AG04450 (cell line): ENCODE results near the gene MEN1. TPM values are rescaled to one million over a fixed set of nuclear protein-coding genes. Genes with fewer than 3 reads are reported as not detected.
A peak's percentile ranks its signal among the peaks of the same experiment; 100 is the strongest.

Experiments used
- CTCF ChIA-PET: fragments of 300-600, 350-600 bp; formaldehyde crosslinking; extraction: SDS; loops from one replicate; lab custom pipeline; 2022; ENCODE audit warnings: antibody characterized with exemption, inconsistent platforms; lab: Charles Lee
- POLR2A ChIA-PET: fragments of 350-600 bp; formaldehyde crosslinking; extraction: SDS; loops from one replicate; lab custom pipeline; 2021; ENCODE audit warnings: antibody characterized with exemption, inconsistent platforms; lab: Yijun Ruan, JAX
- DNase-seq: peaks from one replicate; pipeline ENCODE4 v3.0.0-alpha.2; 2011; ENCODE audit warnings: low read depth, low spot score
- H3K27ac ChIP-seq: one replicate; pipeline ENCODE4 v1.5.1; 2012; ENCODE audit warnings: low read depth, low read length, control low read depth
- H3K27me3 ChIP-seq: one replicate; pipeline ENCODE4 v1.6.0; 2012; ENCODE audit warnings: low read length; ENCODE audit not compliant: control insufficient read depth, insufficient read depth
- H3K4me3 ChIP-seq: 2 replicates; pipeline ENCODE4 v1.5.1; 2011; ENCODE audit warnings: mild to moderate bottlenecking, low read depth, low read length, control low read depth
- H3K9me3 ChIP-seq: 2 replicates; pipeline ENCODE4 v1.5.1; 2012; ENCODE audit warnings: low read length; ENCODE audit not compliant: control insufficient read depth, insufficient read depth
- CTCF ChIP-seq: IDR thresholded peaks from 2 replicates; pipeline ENCODE4 v1.5.1; 2011; ENCODE audit warnings: low read depth, low read length, control low read depth, inconsistent platforms
- polyA plus RNA-seq: library from polyadenylated mRNA; depleted of rRNA; stranded (reverse); fragments of >200 nt; gene quantifications from 2 replicates; pipeline ENCODE4 v1.2.3, GENCODE V29; 2011

The MEN1 gene
- polyA plus RNA-seq, 1 experiment = 15.0 TPM

DNA sequence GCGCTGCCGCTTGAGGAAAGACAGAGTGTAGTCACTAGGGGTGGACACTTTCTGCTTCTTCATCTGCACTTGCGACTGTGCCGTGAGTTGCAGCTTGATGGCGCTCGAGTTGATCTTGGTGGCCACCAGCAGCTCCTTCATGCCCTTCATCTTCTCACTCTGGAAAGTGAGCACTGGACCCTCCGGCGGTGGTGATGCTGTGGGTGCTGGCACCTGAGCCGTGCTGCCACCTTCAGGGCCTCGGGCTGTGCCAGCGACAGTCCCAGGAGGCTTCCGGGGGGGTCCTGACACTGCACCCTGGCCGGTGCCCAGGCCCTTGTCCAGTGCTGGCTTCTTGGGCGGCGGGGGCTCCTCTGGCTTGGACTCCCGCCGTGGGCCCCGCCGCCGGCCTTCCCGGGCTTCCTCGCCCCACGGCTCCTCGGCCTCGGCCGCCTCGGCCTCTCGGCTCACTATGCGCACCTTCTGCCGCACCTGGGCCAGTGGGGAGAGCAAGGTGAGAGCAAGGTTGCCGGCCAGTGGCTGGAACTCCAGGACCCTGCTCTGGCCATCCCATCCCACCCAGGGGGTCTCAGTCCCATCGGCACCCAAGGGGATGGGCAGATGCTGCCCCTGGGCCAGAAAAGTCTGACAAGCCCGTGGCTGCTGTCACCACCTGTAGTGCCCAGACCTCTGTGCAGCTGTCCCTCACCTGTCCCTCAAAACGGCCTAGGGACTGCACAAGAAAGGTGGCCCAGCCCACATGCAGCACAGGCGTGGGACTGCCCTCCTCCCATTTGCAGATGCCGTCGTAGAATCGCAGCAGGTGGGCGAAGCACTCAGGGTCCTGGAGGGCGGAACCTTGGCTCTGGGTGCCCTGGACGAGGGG, 5.8 kb downstream of the MEN1 start:
- POLR2A ChIA-PET = no interaction called here

DNA sequence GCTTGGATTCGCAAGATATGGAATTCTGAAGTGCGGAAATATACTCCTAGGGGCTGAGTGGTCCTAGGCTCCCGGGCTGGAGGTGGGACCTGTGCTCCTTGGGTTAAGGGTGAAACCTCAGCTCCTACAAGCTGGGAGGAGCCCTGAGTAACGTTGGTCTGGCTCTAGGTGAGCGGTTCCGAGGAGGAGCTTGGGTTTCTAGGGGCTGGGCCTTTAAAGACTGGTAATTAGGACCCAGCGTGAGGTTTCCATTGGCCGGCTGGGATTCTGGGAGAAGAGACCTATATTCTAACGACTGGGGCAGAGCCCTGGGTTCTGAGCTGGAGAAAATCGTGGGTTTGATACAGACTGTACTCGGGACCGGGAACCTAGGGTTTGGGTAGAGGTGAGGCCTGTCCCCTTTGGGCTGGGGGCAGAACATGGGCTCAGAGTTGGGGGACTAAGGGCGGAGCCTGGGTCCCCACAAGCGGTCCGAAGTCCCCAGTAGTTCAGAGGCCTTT, 6.5 kb downstream of the MEN1 start:
- Histone ChIP-seq H3K27me3 (no peaks in the 10 kb centered on the region), H3K4me3 (peak overlapping the region; percentile 75), H3K9me3 (no peaks in the 10 kb centered on the region), H3K27ac (peak overlapping the region; percentile 82)
- POLR2A ChIA-PET = no interaction called here
- CTCF ChIA-PET = interaction anchor here (1.1 kb wide), 1 partner anchor 210 kb away, joined by 4 read pairs; the partner anchor contains the start of gene ARL2
- DNase-seq = no peak
- no peak for TF ChIP-seq CTCF

More for the DNA sequence above, 5.8 kb downstream of the MEN1 start:
- DNase-seq = no peak
- CTCF ChIA-PET = interaction anchor here (1.1 kb wide), 1 partner anchor 210 kb away, joined by 4 read pairs; the partner anchor contains the start of gene ARL2
- H3K27ac ChIP-seq = no peak overlapping the region
- no peak overlapping the region for H3K4me3 ChIP-seq
- no peaks in the 10 kb centered on the region for H3K27me3 ChIP-seq
- TF ChIP-seq CTCF = 0 out of 2 replicates have a peak, but pooled peaks have one; percentile 4
- no peaks in the 10 kb centered on the region for H3K9me3 ChIP-seq

DNA sequence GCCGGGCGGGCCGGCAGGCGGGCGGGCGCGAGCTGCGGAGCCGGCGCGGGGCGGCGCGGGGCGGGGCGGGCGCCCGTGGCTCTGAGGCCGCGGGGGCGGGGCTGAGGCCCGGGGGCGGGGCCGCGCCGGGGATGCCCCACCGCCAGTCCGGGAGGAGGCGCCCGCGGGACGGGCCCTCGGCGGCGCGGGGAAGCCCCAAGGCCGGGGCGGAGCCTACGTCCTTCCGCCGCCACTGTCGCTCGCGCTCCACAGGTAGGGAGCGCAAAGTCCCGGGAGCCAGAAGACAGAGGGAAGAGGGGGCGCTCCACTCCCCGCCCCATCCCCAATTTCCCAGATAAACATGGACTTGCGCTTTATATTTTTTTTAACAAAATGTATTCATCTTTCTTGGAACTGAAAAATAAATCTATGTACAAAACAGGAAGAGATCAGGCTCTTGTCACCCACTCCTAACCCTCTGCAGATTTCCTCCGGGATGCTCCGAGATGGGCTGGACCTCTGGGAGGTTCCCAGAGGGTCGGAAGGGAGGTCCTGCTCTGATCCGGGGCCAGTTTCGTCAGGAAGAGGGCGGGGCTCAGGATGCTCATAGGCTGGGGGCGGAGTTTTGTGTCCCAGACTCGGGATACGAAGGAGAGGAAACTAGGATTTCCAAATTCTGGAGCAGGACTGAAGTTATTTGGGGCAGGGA, 7.0 kb downstream of the MEN1 start, which contains the start of gene MAP4K2:
Gene MAP4K2 (minus strand): TSS at position 57 of the 688 bp plus-strand sequence. CDS start 65 bp downstream, outside the sequence.
- peak within 1 kb of the TSS; percentile 75 for H3K4me3 ChIP-seq
- POLR2A ChIA-PET = no interaction called here
- CTCF ChIA-PET = interaction anchor here (0.6 to 1.1 kb wide), 2 partner anchors 211 to 232 kb away, joined by 4 read pairs; partner anchors contain the start of gene ARL2
- DNase-seq = peak; percentile 33
- H3K9me3 ChIP-seq = no peaks in the 10 kb centered on the region
- H3K27me3 ChIP-seq = no peaks in the 10 kb centered on the region
- 0 out of 2 replicates have a peak, but pooled peaks have one; percentile 7 for TF ChIP-seq CTCF
- H3K27ac ChIP-seq = peak within 1 kb of the TSS; percentile 82

DNA sequence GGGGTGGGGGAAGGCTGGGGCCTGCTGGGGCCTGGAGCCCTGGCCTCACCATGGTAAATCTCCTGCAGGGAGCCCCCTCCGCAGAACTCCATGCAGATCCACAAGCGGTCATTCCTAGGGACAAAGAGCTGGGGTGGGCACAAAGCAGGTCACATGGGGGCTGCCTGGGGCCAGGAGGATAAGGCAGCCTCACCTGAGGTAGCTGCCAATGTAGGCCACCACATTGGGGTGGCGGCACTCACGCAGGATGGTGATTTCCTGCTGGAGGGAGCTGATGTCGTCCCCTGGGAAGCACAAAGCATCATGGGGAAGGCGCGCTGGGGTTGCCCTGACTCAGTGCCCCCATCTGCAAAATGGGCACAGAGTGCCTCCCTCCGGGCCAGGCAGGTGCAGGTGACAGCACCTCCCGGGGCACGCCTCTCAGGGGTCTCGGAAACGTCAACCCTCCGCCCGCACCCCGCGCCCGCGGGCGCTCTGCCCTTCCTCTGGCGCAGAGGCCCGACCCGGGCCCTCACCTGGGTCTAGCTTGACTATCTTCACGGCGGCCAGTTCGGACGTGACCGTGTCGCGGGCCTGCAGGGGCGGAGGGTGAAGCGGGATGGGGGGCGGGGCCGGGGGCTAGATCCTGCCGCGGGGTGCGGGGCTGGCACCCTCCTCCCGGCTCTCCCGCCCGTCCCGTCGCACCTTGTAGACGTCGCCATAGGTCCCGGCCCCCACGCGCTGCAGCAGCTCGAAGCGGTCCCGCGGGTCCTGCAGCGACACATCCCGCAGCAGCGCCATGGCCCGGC, 7.8 kb downstream of the MEN1 start:
- H3K27me3 ChIP-seq = no peaks in the 10 kb centered on the region
- POLR2A ChIA-PET = interaction anchor here (0.6 to 1.0 kb wide), 2 partner anchors 8 to 24 kb away, joined by 3 read pairs; no protein-coding TSS in a partner anchor
- H3K4me3 ChIP-seq = peak overlapping the region; percentile 62
- H3K9me3 ChIP-seq = no peaks in the 10 kb centered on the region
- H3K27ac ChIP-seq = no peak overlapping the region
- CTCF ChIA-PET = interaction anchor here (0.6 to 0.8 kb wide), 4 partner anchors 86 to 233 kb away, joined by 3 to 4 read pairs (median 4); no protein-coding TSS in a partner anchor
- TF ChIP-seq CTCF = no peak
- DNase-seq = no peak
